ENCODE measurements around the gene OVCH2. TPM values are rescaled to one million over a fixed set of nuclear protein-coding genes. Genes with fewer than 3 reads are reported as not detected.
"Not testable (repeated sequence)": the region's sequence is repeated elsewhere in the genome, so short reads cannot be mapped to it uniquely, and the experiment has no call there.

OVCH2 gene
- not detected for total RNA-seq

DNA sequence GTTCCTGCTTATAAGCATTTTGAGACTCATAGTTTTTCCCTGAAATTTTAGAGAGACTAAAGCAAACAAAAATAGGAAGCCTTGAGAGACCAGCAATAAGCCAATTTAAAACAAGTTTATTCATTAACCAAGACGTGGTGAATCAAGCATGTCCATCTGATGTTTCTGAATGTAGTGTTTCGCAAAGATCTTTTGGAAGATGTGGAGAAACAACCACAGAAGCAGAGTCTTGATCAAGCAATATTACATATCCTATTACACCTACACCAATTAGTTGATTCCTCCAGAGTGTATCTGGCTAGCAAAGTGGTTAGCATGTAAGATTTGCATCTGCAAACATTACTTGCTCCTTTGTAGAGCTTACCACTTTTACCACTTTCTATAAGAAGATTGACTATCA is at the start of gene OVCH2:
Gene OVCH2, minus strand, starts transcription at position 101 of the 400 bp plus-strand sequence. Its CDS starts 83 bp downstream, at position 18.
- intact Hi-C loops (cut with DNase I), result no loop called here
- H3K4me3 ChIP-seq, result no peak within 1 kb of the TSS

DNA sequence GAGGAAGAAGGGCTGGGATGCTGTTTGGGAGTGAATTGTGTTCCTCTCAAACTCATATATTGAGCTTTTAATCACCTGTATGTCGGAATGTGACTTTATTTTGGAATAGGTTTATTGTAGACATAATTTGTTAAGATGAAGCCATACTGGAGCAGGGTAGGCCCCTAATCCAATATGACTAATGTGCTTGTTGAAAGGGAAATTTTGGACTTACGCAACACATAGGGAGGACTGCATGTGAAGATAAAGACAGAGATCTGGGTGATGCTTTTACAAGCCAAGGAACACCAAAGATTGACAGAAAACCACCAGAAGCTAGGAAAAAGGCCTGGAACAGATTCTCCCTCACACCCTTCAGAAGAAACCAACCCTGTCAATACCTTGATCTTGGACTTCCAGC is 43.2 kb upstream of the OVCH2 start:
- Histone ChIP-seq H3K27ac (no peak overlapping the region), H3K9me3 (no peaks in the 10 kb centered on the region), H3K36me3 (replicated peaks in 1 of 2; ENCODE audit: insufficient read depth in 1 of 2, low read depth in 2 of 2) (no peaks in the 10 kb centered on the region), H3K27me3 (no peaks in the 10 kb centered on the region), H3K4me1 (no peaks in the 10 kb centered on the region), H3K4me3 (no peak overlapping the region)
- no peak for ATAC-seq
- TF ChIP-seq, protein P1, sequence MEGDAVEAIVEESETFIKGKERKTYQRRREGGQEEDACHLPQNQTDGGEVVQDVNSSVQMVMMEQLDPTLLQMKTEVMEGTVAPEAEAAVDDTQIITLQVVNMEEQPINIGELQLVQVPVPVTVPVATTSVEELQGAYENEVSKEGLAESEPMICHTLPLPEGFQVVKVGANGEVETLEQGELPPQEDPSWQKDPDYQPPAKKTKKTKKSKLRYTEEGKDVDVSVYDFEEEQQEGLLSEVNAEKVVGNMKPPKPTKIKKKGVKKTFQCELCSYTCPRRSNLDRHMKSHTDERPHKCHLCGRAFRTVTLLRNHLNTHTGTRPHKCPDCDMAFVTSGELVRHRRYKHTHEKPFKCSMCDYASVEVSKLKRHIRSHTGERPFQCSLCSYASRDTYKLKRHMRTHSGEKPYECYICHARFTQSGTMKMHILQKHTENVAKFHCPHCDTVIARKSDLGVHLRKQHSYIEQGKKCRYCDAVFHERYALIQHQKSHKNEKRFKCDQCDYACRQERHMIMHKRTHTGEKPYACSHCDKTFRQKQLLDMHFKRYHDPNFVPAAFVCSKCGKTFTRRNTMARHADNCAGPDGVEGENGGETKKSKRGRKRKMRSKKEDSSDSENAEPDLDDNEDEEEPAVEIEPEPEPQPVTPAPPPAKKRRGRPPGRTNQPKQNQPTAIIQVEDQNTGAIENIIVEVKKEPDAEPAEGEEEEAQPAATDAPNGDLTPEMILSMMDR (IDR thresholded peaks at IDR 0.05), result no peak
- no peak for TF ChIP-seq POLR2A (IDR thresholded peaks at IDR 0.05)
- intact Hi-C loops (cut with DNase I), result no loop called here
- 82 to 84% methylated on average over 2 of the region's 2 CpGs for WGBS, 2 donors
- DNase-seq, result no peak

More for the DNA sequence above, at the start of gene OVCH2:
- Histone ChIP-seq H3K27me3 (no peaks in the 10 kb centered on the region), H3K27ac (no peak within 1 kb of the TSS), H3K9me3 (no peaks in the 10 kb centered on the region), H3K4me1 (no peaks in the 10 kb centered on the region), H3K36me3 (replicated peaks in 1 of 2; ENCODE audit: insufficient read depth in 1 of 2, low read depth in 2 of 2) (no peaks in the 10 kb centered on the region)
- no peak for TF ChIP-seq POLR2A (IDR thresholded peaks at IDR 0.05)
- TF ChIP-seq, protein P1 (IDR thresholded peaks at IDR 0.05), result no peak
- no peak for DNase-seq
- 52% methylated on average over 2 of the region's 2 CpGs for WGBS, 2 donors
- no peak for ATAC-seq

DNA sequence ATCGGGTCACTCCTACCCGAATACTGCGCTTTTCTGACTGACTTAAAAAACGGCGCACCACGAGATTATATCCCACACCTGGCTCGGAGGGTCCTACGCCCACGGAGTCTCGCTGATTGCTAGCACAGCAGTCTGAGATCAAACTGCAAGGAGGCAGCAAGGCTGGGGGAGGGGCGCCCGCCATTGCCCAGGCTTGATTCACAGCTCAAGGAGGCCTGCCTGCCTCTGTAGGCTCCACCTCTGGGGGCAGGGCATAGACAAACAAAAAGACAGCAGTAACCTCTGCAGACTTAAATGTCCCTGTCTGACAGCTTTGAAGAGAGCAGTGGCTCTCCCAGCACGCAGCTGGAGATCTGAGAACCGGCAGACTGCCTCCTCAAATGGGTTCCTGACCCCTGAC is 28.5 kb upstream of the OVCH2 start:
- DNase-seq; H3K9me3 ChIP-seq; H3K4me1 ChIP-seq; H3K27ac ChIP-seq; ATAC-seq; H3K27me3 ChIP-seq; H3K36me3 ChIP-seq (replicated peaks in 1 of 2; ENCODE audit: insufficient read depth in 1 of 2, low read depth in 2 of 2); intact Hi-C loops (cut with DNase I); H3K4me3 ChIP-seq: not testable (repeated sequence)
- 62 to 68% methylated on average over 5 to 12 of the region's 14 CpGs for WGBS, 2 donors

DNA sequence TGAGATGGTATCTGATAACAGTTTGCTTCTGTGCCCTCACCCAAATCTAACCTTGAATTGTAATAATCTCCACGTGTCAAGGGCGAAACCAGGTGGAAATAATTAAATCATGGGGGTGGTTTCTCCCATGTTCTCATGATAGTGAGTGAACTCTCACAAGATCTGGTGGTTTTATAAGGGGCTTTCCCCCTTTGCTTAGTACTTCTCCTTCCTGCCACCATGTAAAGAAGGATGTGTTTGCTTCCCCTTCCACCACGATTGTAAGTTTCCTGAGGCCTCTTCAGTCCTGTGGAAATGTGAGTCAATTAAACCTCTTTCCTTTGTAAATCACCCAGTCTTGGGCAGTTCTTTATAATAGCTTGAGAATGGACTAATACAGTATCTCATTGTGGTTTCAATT is 8.5 kb upstream of the OVCH2 start:
- Histone ChIP-seq H3K4me3 (no peak overlapping the region), H3K27me3 (no peaks in the 10 kb centered on the region), H3K9me3 (no peaks in the 10 kb centered on the region), H3K4me1 (no peaks in the 10 kb centered on the region), H3K27ac (no peak overlapping the region), H3K36me3 (replicated peaks in 1 of 2; ENCODE audit: insufficient read depth in 1 of 2, low read depth in 2 of 2) (no peaks in the 10 kb centered on the region)
- ATAC-seq (no peak), DNase-seq (no peak)
- WGBS, 2 donors, result 34 to 36% methylated on average over 3 of the region's 3 CpGs
- intact Hi-C loops (cut with DNase I), result no loop called here
- no peak for TF ChIP-seq POLR2A (IDR thresholded peaks at IDR 0.05)
- TF ChIP-seq, protein P1 (IDR thresholded peaks at IDR 0.05), result no peak

DNA sequence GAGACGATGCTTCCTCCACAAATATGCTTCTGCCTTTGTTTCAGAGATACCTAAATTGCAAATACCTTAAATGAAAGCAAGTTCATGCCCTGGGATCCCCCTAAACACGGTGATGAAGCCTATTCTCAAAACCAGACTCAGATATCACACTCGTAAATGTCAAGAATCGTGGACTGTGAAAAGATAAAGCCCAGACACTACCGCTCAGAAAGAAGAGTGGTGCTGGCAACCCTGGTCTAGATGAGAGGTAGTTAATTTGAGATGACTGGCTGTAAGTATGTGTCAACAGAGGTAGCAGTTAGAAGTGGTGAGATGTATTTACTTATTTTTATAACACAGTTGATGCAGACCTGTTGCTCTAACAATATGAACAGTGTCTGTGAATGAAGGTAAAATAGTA is 2.5 kb downstream of the OVCH2 start:
- Histone ChIP-seq H3K9me3 (no peaks in the 10 kb centered on the region), H3K4me3 (no peak overlapping the region), H3K36me3 (replicated peaks in 1 of 2; ENCODE audit: insufficient read depth in 1 of 2, low read depth in 2 of 2) (no peaks in the 10 kb centered on the region), H3K27ac (no peak overlapping the region), H3K27me3 (no peaks in the 10 kb centered on the region), H3K4me1 (no peaks in the 10 kb centered on the region)
- 54 to 63% methylated on average over 5 of the region's 5 CpGs for WGBS, 2 donors
- intact Hi-C loops (cut with DNase I), result no loop called here
- TF ChIP-seq, protein P1 (IDR thresholded peaks at IDR 0.05), result no peak
- no peak for DNase-seq
- no peak for ATAC-seq
